Measurements from ENCODE around the gene CTNND2.
"Not testable (repeated sequence)": the region's sequence is repeated elsewhere in the genome, so short reads cannot be mapped to it uniquely, and the experiment has no call there.

The CTNND2 gene

GRCh38 chr5:11426442-11426841 is 477.8 kb downstream of the CTNND2 start:
- no peak for DNase-seq
- Histone ChIP-seq H3K27me3 (no peaks in the 10 kb centered on the region), H3K4me3 (ENCODE audit: low read depth, low read length) (no peak overlapping the region), H3K36me3 (no peaks in the 10 kb centered on the region), H3K9me3 (no peaks in the 10 kb centered on the region), H3K4me1 (no peaks in the 10 kb centered on the region)
- TF ChIP-seq CTCF (IDR thresholded peaks at IDR 0.05; ENCODE audit: low read depth, low read length) = no peak

- H3K9me3 ChIP-seq = no peaks in the 10 kb centered on the region
- DNase-seq = no peak
- no peaks in the 10 kb centered on the region for H3K36me3 ChIP-seq
- no peak for TF ChIP-seq CTCF (IDR thresholded peaks at IDR 0.05; ENCODE audit: low read depth, low read length)
- no peaks in the 10 kb centered on the region for H3K27me3 ChIP-seq
- H3K4me3 ChIP-seq (ENCODE audit: low read depth, low read length) = no peak overlapping the region
- no peaks in the 10 kb centered on the region for H3K4me1 ChIP-seq
Observed at GRCh38 chr5:11422342-11422741, 481.9 kb downstream of the CTNND2 start.

GRCh38 chr5:11420969-11421368 is 483.3 kb downstream of the CTNND2 start:
- no peak for TF ChIP-seq CTCF (IDR thresholded peaks at IDR 0.05; ENCODE audit: low read depth, low read length)
- Histone ChIP-seq H3K4me3 (ENCODE audit: low read depth, low read length) (no peak overlapping the region), H3K36me3 (no peaks in the 10 kb centered on the region), H3K4me1 (no peaks in the 10 kb centered on the region), H3K27me3 (no peaks in the 10 kb centered on the region), H3K9me3 (no peaks in the 10 kb centered on the region)
- no peak for DNase-seq

- no peak for DNase-seq
- no peaks in the 10 kb centered on the region for H3K27me3 ChIP-seq
Observed at GRCh38 chr5:11415751-11416150, 488.5 kb downstream of the CTNND2 start.

GRCh38 chr5:11414732-11415131 is 489.5 kb downstream of the CTNND2 start:
- H3K36me3 ChIP-seq; DNase-seq; H3K4me1 ChIP-seq; H3K4me3 ChIP-seq (ENCODE audit: low read depth, low read length); H3K27me3 ChIP-seq; H3K9me3 ChIP-seq: not testable (repeated sequence)

More at GRCh38 chr5:11415751-11416150, 488.5 kb downstream of the CTNND2 start:
- Histone ChIP-seq H3K36me3 (no peaks in the 10 kb centered on the region), H3K4me1 (no peaks in the 10 kb centered on the region), H3K9me3 (no peaks in the 10 kb centered on the region), H3K4me3 (ENCODE audit: low read depth, low read length) (no peak overlapping the region)
- TF ChIP-seq CTCF (IDR thresholded peaks at IDR 0.05; ENCODE audit: low read depth, low read length) = no peak

- no peak for TF ChIP-seq CTCF (IDR thresholded peaks at IDR 0.05; ENCODE audit: low read depth, low read length)
- no peak for DNase-seq
- H3K9me3 ChIP-seq = no peaks in the 10 kb centered on the region
- H3K4me3 ChIP-seq (ENCODE audit: low read depth, low read length) = no peak overlapping the region
- no peaks in the 10 kb centered on the region for H3K27me3 ChIP-seq
- no peaks in the 10 kb centered on the region for H3K36me3 ChIP-seq
- H3K4me1 ChIP-seq = no peaks in the 10 kb centered on the region
Observed at GRCh38 chr5:11411621-11412020, 492.6 kb downstream of the CTNND2 start.

GRCh38 chr5:11407556-11408145 is 496.6 kb downstream of the CTNND2 start:
- Histone ChIP-seq H3K36me3 (no peaks in the 10 kb centered on the region), H3K9me3 (no peaks in the 10 kb centered on the region), H3K4me3 (ENCODE audit: low read depth, low read length) (no peak overlapping the region), H3K4me1 (no peaks in the 10 kb centered on the region), H3K27me3 (no peaks in the 10 kb centered on the region)
- DNase-seq = no peak
- no peak for TF ChIP-seq CTCF (IDR thresholded peaks at IDR 0.05; ENCODE audit: low read depth, low read length)
